ENCODE data around the gene C2CD3.
"Not testable (repeated sequence)": the region's sequence is repeated elsewhere in the genome, so short reads cannot be mapped to it uniquely, and the experiment has no call there.

C2CD3 gene

DNA sequence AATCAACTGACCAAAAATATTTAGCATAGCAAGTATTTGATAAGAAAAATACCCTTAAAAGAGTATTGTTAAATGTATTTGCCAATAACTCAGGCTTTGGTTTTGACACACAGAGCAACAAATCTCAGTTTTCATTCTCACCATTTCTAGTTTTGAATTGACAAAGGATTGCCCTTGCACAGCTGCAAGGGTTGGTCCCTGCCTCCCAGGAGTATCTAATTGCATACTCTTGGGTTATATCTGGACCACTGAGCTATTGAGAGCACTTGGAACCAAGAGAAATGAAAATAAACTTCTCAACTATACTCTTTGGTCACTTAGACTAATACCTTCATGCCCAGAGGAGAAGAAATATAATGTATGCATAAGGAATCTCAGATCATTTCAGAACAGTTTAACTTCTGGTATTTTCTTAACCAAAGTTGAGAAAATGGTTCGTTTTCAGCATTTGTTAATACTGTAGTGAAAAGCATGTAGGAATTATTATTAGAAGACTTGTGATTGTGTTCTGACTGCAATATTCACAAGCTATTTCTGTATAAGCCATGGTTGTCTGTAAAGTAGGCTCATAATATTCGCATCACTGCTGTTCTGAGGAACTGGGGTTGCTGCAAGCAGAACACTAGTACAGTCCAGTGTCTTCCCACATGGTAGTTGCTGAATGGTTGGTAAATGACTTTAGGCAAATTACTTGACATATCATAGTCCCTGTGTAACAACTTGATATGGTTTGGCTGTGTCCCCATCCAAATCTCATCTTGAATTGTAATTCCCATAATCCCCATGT is 7.9 kb downstream of the C2CD3 start:
- no peak for DNase-seq (ENCODE audit: low read depth, low spot score)

DNA sequence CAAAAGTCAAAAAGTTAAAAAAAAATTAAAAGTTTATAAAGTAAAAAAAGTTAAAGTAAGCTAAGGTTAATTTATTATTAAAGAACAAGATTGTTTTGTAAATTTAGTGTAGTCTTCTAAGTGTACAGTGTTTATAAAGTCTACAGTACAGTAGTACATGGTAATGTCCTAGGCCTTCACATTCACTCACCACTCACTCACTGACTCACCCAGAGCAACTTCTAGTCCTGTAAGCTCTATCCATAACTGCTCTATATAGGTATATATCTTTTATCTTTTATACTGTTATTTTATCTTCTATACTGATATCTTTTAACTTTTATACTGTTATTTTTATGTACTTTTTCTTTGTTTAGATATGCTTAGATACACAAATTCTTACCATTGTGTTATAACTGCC is 11.2 kb downstream of the C2CD3 start:
- DNase-seq (ENCODE audit: low read depth, low spot score) = no peak

DNA sequence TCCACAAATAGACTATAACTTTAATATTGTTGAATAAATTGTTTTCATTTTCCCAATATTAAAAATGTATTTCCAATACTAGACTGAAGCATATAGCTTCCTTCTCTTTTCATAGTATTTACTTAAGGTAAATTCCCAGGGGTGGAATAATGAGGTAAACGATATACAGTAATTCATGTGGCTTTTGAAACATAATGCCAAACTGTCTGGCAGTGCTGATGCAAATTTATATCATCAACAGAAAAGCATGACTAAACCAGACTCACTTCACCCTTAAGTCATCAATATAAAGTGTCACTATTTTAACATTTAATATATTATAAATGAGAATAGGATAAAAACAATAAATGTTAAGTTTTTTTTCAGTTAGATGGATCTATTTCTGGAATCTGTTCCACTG is 13.6 kb downstream of the C2CD3 start:
- DNase-seq (ENCODE audit: low read depth, low spot score) = no peak

DNA sequence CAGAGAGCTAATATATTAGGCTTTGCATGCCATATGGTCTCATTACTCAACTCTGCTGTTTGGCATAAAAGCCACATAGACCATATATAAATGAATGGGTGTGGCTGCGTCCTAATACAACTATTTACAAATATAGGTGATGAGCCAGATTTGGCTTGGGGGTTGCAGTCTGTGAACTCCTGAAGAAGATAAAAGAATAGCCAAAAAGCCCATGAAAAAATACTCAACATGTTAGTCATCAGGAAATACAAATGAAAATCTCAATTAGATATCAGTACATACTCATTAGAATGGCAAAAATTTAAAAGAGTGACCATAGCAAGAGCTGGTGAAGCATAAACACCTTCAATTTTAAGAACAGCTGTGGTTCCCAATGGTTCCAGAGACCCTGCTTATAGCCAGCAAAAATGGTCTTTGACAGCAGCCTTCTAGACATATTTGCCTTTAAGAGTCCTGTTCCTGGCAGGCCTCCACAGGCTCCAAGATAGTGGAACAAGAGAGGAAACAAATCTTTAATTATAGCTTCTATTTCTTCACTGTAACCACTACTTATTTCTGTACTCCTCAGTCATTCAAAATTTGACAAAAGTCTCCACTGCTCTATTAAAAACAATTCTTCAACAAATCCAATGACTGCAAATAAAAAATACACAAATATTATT is 16.1 kb downstream of the C2CD3 start:
- no peak for DNase-seq (ENCODE audit: low read depth, low spot score)

DNA sequence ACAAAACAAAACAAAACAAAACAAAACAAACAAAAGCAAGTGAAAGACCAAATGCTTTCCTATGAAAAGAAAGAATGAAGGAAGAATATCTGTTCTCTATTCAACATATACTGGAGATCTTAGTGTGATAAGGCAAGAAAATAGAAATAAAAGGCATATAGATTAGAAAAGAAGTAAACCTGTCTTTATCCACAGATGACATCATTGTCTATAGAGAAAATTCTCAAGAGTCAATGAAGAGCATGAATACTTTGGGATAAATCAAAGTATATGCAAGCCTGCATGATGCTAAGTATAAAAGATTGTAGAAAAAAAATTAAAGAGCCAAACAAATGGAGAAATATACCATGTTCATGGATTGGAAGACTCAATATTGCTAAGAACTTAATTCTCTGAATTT is 17.6 kb downstream of the C2CD3 start:
- DNase-seq (ENCODE audit: low read depth, low spot score) = no peak

DNA sequence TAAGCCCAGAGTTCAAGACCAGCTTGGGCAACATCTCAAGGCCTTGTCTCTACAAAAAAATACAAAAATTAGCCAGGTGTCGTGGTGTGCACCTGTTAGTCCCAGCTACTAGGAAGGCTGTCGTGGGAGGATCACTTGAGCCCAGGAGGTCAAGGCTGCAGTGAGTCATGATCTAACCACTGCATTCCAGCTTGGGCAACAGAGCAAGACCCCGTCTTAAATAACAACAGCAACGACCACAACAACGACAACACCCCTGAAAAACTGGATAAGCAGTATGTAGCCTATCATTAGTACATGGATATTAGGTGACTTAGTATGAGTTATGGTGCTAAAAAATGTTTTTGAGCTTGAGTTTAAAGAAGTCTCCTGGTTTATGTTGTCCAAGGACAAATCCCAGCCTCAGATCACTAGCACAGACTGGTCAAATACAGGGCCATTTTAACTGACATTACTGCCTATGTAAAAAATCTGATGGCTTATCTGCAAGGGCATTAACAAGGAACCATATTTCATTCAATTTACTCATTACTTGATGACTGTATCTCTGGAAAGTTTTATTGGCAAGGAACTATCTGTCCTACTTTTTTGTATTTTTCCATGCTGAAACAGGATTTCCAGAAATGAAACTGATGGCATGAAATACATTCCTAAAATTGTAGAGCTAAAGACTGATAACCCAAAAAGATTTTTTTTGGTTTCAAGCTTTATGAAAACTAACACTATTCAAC is 23.4 kb downstream of the C2CD3 start:
- DNase-seq (ENCODE audit: low read depth, low spot score) = no peak

DNA sequence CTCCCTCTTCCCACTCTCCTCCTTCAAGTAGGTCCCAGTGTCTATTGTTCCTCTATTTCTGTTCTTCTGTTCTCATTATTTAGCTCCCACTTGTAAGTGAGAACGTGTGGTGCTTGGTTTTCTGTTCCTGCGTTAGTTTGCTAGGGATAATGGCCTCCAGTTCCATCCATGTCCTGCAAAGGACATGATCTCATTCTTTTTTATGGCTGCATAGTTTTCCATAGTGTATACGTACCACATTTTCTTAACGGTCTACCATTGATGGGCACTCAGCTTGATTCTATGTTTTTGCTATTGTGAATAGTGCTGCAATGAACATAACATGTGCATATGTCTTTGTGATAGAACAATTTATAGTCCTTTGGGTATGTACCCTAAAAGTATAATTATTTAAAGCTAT is 26.2 kb downstream of the C2CD3 start:
- no peak for DNase-seq (ENCODE audit: low read depth, low spot score)

DNA sequence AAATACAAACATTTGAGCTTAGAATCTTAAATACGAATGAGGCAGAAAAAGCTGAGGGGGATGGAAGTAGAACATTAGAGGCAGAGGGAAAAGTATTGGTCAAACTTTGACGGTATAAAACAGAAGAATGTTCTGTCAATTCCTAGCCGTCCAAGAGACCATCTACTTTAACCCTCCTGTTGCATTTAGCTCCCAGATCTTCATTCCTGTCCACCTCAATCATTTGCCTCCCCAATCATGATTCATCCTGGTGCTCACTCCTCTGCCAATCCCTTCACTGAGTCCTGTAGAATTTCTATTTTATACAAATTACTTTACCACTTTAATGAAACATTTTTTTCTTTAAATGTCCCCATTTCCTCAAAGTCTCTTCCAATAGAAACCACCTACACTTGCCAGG is 28.2 kb downstream of the C2CD3 start:
- no peak for DNase-seq (ENCODE audit: low read depth, low spot score)

DNA sequence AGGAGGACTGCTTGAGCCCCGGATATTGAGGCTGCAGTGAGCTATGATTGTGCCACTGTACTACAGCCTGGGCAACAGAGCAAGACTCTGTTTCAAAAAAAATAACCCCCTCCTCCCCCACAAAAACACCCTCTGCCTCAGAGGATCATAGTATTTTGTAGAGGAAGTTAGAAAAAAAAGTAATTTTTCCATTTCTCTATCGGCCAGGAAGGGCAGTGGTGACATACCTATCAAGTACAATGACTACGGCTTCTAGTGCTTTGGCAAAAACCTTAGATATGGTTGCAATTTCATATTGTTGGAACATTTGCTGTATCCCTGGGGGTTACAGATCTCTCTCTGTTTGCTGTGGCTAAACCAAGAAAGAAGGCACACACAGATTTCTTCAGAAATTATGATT is 28.9 kb downstream of the C2CD3 start:
- DNase-seq (ENCODE audit: low read depth, low spot score) = no peak

DNA sequence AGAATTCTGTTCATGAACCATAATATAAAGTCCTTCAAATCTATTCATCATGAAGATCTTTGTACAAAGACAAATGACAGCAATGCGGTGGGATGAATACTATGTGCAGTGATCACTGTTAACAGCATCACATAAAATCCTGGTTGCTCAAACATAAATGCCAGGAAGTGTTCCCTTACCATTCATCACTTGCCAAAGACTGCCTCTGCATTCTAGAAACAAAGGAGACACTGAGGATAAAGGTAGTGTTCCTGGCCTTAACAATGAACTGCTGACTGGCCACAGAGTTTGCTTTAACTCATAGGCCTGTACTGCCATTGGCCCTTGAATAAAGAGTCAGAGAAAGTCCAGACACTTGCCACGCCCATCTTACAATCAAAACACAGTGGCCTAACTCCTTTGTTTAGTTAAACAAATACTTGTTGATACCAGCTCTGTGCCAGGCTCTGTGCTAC is 29.5 kb downstream of the C2CD3 start:
- no peak for DNase-seq (ENCODE audit: low read depth, low spot score)

DNA sequence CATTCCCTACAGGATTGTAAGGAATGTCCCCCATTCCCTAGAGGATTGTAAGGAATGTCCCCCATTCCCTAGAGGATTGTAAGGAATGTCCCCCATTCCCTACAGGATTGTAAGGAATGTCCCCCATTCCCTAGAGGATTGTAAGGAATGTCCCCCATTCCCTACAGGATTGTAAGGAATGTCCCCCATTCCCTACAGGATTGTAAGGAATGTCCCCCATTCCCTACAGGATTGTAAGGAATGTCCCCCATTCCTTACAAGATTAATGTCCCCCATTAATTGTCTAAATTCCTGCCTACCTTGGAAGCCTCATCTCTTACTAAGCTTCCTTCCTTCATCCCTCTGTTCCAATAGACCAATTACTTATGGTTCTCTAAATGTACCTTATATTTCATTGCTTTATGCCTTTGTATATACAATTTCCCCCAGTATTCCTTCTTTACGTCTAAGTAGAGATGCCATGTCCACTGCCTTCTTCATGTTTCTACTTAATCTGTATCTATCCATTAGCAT is 30.8 kb downstream of the C2CD3 start:
- DNase-seq (ENCODE audit: low read depth, low spot score) = not testable (repeated sequence)

DNA sequence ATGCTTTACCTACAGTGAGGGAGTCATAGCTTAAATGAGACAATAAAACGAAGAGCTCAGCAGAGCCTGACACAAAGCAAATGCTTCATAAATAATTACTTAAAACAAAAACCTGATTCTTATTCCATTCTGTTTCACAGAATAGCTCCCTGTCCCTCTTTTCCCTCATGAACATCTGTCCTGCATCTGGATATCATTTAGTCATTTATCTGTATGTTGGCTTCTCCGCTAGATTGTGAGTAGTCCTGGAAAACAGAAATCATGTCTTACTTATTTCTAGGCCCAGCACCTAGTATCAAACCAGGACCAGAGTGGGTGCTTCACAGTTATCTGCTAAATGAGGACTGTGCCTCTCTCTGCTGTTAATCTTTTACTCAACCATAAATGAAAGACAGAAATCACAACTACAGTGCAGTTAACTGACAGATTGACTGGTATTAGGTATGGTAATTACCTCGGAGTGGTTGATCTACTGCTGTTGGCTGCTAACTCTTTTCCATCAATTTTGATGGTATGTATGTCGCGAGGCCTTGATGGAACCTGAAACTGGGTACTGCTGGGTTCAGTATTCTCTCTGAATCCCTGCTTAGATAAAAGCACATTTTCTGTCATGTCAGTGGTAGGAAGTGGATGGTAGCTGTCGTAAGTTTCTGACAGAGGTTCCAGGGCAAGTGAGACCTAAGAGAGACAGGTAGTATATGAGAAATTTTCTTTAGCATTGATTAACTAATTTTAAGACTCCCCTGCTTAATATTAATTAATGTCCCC is 31.5 kb downstream of the C2CD3 start:
- DNase-seq (ENCODE audit: low read depth, low spot score) = no peak

DNA sequence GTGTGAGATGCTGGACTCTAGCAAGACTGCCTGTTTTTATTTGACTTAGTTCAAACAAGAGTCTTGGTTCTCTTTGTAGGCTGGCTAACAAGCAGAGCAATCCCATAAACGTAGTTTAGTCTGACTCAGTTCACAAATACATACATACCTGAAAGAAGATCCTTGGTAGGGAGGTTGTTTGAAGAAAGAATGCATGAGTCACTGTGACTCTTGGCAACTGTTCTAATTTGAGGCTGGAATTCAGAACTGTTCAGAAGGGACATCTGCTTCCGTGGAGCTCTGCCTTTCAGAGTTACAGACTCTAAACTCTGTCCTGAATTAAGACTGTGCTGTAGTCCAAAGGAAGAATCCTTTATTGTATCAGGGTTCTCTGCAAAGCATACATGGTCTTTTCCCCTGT is 32.2 kb downstream of the C2CD3 start:
- DNase-seq (ENCODE audit: low read depth, low spot score) = peak; percentile 89

DNA sequence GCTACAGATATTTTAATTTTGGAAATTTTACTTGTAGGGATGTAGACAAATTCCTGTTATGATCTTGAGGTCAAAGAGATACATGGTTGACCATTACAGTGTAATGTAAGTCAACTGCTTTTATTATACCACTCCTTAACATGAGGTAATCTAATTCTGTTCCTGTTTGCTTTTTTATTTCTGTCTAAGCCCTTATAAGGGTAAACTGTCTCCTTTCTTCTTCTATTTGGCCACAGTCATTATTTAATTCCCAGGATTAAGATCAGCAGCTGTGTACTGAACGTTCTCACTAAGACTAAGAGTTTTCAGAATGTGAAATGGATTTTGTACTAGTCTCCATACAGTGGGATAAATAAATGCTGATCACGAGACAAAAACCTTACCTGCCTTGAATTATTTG is 32.8 kb downstream of the C2CD3 start:
- no peak for DNase-seq (ENCODE audit: low read depth, low spot score)

DNA sequence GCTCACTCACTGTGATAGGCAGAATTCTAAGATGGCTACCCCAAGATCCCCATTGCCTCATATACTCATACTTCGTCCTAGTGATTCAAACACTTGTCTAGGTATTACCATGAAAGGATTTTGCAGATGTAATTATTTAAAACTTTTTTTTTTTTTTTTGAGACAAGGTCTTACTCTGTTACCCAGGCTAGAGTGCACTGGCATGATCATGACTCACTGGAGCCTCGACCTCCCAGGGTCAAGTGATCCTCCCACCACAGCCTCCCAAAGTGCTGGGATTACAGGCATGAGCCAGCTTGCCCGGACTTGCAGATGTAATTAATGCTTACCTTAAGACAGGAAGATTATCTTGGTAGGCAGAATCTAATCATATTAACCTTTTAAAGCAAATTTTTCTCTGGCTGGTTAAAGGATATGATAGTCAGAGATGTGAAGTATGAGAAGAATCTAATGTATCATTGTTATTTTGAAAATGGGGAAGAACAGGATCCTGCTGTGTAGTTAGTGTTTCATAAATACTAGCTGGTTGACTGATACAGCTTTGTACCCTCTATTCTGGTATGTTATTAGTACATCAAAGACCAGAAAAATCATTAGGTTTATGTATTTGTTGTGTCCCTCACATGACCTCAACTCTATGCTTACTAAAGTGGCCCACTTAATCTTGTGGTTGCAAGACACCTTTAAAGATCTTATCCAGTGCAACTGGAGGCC is 35.5 kb downstream of the C2CD3 start:
- no peak for DNase-seq (ENCODE audit: low read depth, low spot score)

DNA sequence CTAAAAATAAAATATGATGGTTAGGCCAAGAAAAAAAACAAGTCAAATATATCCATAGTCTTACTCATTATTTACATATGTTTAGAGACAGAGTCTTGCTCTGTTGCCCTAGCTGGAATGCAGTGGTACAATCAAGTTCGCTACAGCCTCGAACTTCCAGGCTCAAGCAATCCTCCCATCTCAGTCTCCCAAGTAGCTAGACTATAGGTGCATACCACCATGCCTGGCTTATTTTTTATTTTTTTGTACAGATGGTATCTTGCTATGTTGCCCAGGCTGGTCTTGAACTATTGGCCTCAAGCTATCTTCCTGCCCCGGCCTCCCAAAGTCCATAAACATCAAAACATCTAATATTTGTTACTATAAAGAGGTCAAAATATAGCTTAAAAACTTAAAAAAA is 36.1 kb downstream of the C2CD3 start:
- DNase-seq (ENCODE audit: low read depth, low spot score) = no peak

DNA sequence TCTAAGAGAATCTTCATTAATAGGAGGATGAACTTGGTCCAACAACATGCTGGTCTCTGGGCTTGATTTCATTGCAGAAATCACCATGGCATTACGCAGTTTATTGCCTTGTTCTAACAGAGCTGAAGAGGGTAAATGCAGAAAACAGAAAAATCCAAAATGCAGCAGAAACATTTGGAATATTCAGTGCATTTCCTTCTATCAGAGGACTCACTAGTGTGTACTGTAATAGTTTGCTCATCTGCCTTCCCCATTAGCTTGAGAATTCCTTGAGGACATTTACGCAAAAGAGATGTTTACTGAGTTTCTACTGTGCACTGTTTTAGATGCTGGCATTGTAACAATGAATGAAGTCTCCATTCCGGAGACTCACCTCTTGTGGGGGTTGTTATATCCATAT is 37.4 kb downstream of the C2CD3 start:
- DNase-seq (ENCODE audit: low read depth, low spot score) = no peak

DNA sequence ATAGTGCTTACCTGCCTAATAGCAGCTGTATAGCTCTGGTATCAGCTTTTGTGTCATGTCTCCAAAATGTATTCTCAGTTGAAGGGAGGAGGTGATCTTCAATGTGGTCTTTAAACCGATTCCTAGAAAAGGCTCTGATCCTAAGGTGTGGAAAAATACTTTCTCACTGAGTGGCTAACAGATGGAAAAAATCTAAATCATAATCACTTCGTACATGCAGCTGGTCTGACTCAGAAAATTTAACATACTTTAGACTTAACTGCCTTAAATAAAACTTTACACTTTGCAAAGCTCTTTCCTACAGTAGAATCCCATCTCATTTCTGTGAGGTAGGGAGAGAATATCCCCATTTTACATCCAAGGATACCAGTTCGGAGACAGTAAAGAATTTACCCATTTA is 38.0 kb downstream of the C2CD3 start:
- DNase-seq (ENCODE audit: low read depth, low spot score) = no peak

DNA sequence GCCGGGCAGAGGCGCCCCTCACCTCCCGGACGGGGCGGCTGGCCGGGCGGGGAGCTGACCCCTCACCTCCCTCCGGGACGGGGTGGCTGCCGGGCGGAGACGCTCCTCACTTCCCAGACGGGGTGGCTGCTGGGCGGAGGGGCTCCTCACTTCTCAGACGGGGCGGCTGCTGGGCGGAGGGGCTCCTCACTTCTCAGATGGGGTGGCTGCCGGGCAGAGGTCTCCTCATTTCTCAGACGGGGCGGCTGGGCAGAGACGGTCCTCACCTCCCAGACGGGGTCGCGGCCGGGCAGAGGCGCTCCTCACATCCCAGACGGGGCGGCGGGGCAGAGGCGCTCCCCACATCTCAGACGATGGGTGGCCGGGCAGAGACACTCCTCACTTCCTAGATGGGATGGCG is 41.7 kb downstream of the C2CD3 start:
- DNase-seq (ENCODE audit: low read depth, low spot score) = not testable (repeated sequence)

DNA sequence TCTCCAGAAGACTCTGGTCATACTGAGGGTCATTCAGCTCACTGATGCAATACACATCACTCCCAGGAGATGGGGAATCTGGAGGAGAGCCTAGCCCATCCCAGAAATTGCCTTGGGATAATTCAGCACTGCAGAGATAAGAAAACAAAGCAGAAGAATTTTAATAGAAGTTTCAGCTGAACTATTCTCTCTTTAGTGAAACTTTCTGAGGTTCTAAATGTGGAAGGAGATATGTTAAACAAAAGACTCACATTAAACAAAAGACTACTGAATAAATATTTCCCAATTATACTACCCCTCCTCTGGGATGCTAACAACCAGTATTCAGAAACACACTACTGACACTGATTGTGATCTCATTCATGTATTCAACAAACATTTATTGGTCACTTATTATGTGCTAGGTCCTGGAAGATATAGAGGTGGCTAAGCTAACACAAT is 47.8 kb downstream of the C2CD3 start:
- no peak for DNase-seq (ENCODE audit: low read depth, low spot score)

DNA sequence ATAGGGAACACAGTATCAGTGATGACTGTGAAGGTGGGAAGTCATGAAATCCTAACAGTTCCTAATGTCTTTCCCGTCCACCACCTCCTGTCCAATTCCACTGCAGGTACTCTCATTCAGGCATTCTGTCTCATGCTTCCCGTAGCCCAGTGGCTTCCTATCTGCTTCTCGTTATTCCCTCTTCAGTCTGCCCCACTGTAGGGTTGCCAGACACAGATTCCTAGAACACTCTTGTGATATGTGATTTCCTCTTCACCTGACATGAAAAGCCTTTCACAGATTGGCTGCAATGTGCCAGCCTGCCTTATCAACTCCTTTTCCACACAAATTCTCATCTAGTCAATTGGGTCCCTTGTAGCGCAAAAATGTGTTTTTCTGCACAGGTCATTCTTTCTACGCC is 49.0 kb downstream of the C2CD3 start:
- no peak for DNase-seq (ENCODE audit: low read depth, low spot score)

All from smooth muscle cell of the brain vasculature (primary cell).